Activated T-helper 17 cell treated with anti-CD3 and anti-CD28 coated beads, Interleukin-2, amount 50 U/mL, for 72 hours (primary cell): ENCODE results near the gene IL13RA1. TPM values are rescaled to one million over a fixed set of nuclear protein-coding genes. Genes with fewer than 3 reads are reported as not detected.

ENCODE experiments used
- ATAC-seq: fragments of 150-1000 bp; cut with Tn5 transposase; replicated peaks from 2 replicates; pipeline ENCODE4 v1.10.0; 2021; ENCODE audit warnings: mild to moderate bottlenecking, moderate library complexity
- H3K27ac Mint-ChIP-seq: one replicate; pipeline ENCODE4 v1.8.0; 2022; ENCODE audit warnings: mixed read lengths
- H3K27me3 Mint-ChIP-seq: one replicate; pipeline ENCODE4 v1.8.0; 2022; ENCODE audit warnings: mixed read lengths
- H3K36me3 Mint-ChIP-seq: one replicate; pipeline ENCODE4 v1.8.0; 2022; ENCODE audit warnings: low read depth, mild to moderate bottlenecking, mixed read lengths
- H3K4me1 Mint-ChIP-seq: one replicate; pipeline ENCODE4 v1.8.0; 2022; ENCODE audit warnings: mixed read lengths
- H3K4me3 Mint-ChIP-seq: one replicate; pipeline ENCODE4 v1.8.0; 2022; ENCODE audit warnings: mild to moderate bottlenecking, mixed read lengths
- H3K9me3 Mint-ChIP-seq: one replicate; pipeline ENCODE4 v1.8.0; 2022; ENCODE audit warnings: mixed read lengths
- total RNA-seq, 2 donors: library from RNA; stranded (reverse); gene quantifications; one replicate each; pipeline ENCODE4 v1.2.3, GENCODE V29; 2022

IL13RA1 gene
- total RNA-seq, 2 donors from 2014 or later, result 0.45 to 1.2 TPM

- H3K27me3 Mint-ChIP-seq, result peaks cover 6% of the 10 kb centered on the region
- no peaks in the 10 kb centered on the region for H3K36me3 Mint-ChIP-seq
- no peaks in the 10 kb centered on the region for H3K9me3 Mint-ChIP-seq
- no peak overlapping the region for H3K27ac Mint-ChIP-seq
- ATAC-seq, result no peak
- H3K4me3 Mint-ChIP-seq, result no peak overlapping the region
- no peaks in the 10 kb centered on the region for H3K4me1 Mint-ChIP-seq
Observed at GRCh38 chrX:118742176-118742575, 14.8 kb downstream of the IL13RA1 start.

GRCh38 chrX:118745570-118745969 lies 18.2 kb downstream of the IL13RA1 start:
- ATAC-seq, result no peak
- Mint-ChIP-seq H3K27me3 (no peaks in the 10 kb centered on the region), H3K36me3 (no peaks in the 10 kb centered on the region), H3K9me3 (no peaks in the 10 kb centered on the region), H3K4me3 (no peak overlapping the region), H3K4me1 (no peaks in the 10 kb centered on the region), H3K27ac (no peak overlapping the region)

GRCh38 chrX:118751950-118752783 lies 24.8 kb downstream of the IL13RA1 start:
- Mint-ChIP-seq H3K36me3 (no peaks in the 10 kb centered on the region), H3K27ac (no peak overlapping the region), H3K9me3 (no peaks in the 10 kb centered on the region), H3K4me1 (no peaks in the 10 kb centered on the region), H3K4me3 (no peak overlapping the region), H3K27me3 (peaks cover 11% of the 10 kb centered on the region)
- no peak for ATAC-seq

GRCh38 chrX:118755633-118756032 lies 28.2 kb downstream of the IL13RA1 start:
- Mint-ChIP-seq H3K27me3 (peaks cover 11% of the 10 kb centered on the region), H3K36me3 (no peaks in the 10 kb centered on the region), H3K27ac (no peak overlapping the region), H3K4me3 (no peak overlapping the region), H3K4me1 (no peaks in the 10 kb centered on the region), H3K9me3 (no peaks in the 10 kb centered on the region)
- no peak for ATAC-seq

- Mint-ChIP-seq H3K9me3 (no peaks in the 10 kb centered on the region), H3K36me3 (no peaks in the 10 kb centered on the region), H3K27me3 (peaks cover 11% of the 10 kb centered on the region), H3K4me1 (no peaks in the 10 kb centered on the region), H3K27ac (no peak overlapping the region), H3K4me3 (no peak overlapping the region)
- no peak for ATAC-seq
Observed at GRCh38 chrX:118756101-118756500, 28.7 kb downstream of the IL13RA1 start.

- Mint-ChIP-seq H3K27me3 (peaks cover 11% of the 10 kb centered on the region), H3K9me3 (no peaks in the 10 kb centered on the region), H3K27ac (no peak overlapping the region), H3K4me1 (no peaks in the 10 kb centered on the region), H3K4me3 (no peak overlapping the region), H3K36me3 (no peaks in the 10 kb centered on the region)
- ATAC-seq, result no peak
Observed at GRCh38 chrX:118758511-118758910, 31.1 kb downstream of the IL13RA1 start.

- H3K9me3 Mint-ChIP-seq, result no peaks in the 10 kb centered on the region
- no peak overlapping the region for H3K27ac Mint-ChIP-seq
- H3K27me3 Mint-ChIP-seq, result peaks cover 8% of the 10 kb centered on the region
- no peaks in the 10 kb centered on the region for H3K4me1 Mint-ChIP-seq
- no peaks in the 10 kb centered on the region for H3K36me3 Mint-ChIP-seq
- ATAC-seq, result no peak
- no peak overlapping the region for H3K4me3 Mint-ChIP-seq
Observed at GRCh38 chrX:118760025-118760424, 32.6 kb downstream of the IL13RA1 start.

GRCh38 chrX:118761939-118762707 lies 34.7 kb downstream of the IL13RA1 start:
- no peak for ATAC-seq
- Mint-ChIP-seq H3K9me3 (no peaks in the 10 kb centered on the region), H3K27me3 (no peaks in the 10 kb centered on the region), H3K27ac (no peak overlapping the region), H3K4me1 (no peaks in the 10 kb centered on the region), H3K4me3 (no peak overlapping the region), H3K36me3 (no peaks in the 10 kb centered on the region)

GRCh38 chrX:118763489-118763888 lies 36.1 kb downstream of the IL13RA1 start:
- no peak for ATAC-seq
- no peaks in the 10 kb centered on the region for H3K4me1 Mint-ChIP-seq
- H3K4me3 Mint-ChIP-seq, result no peak overlapping the region
- no peaks in the 10 kb centered on the region for H3K27me3 Mint-ChIP-seq
- no peak overlapping the region for H3K27ac Mint-ChIP-seq
- H3K9me3 Mint-ChIP-seq, result no peaks in the 10 kb centered on the region
- H3K36me3 Mint-ChIP-seq, result no peaks in the 10 kb centered on the region

- no peaks in the 10 kb centered on the region for H3K36me3 Mint-ChIP-seq
- no peak overlapping the region for H3K4me3 Mint-ChIP-seq
- no peaks in the 10 kb centered on the region for H3K9me3 Mint-ChIP-seq
- no peak overlapping the region for H3K27ac Mint-ChIP-seq
- no peak for ATAC-seq
- no peaks in the 10 kb centered on the region for H3K4me1 Mint-ChIP-seq
- H3K27me3 Mint-ChIP-seq, result no peaks in the 10 kb centered on the region
Observed at GRCh38 chrX:118764122-118764521, 36.7 kb downstream of the IL13RA1 start.

GRCh38 chrX:118770133-118770760 lies 42.8 kb downstream of the IL13RA1 start:
- Mint-ChIP-seq H3K27ac (no peak overlapping the region), H3K4me3 (no peak overlapping the region), H3K9me3 (no peaks in the 10 kb centered on the region), H3K27me3 (peaks cover 2% of the 10 kb centered on the region), H3K36me3 (no peaks in the 10 kb centered on the region), H3K4me1 (no peaks in the 10 kb centered on the region)
- no peak for ATAC-seq

GRCh38 chrX:118772051-118772450 lies 44.6 kb downstream of the IL13RA1 start:
- Mint-ChIP-seq H3K4me1 (no peaks in the 10 kb centered on the region), H3K9me3 (no peaks in the 10 kb centered on the region), H3K4me3 (no peak overlapping the region), H3K36me3 (no peaks in the 10 kb centered on the region), H3K27me3 (peaks cover 8% of the 10 kb centered on the region), H3K27ac (no peak overlapping the region)
- ATAC-seq, result no peak

- Mint-ChIP-seq H3K4me3 (no peak overlapping the region), H3K27ac (no peak overlapping the region)
Observed at GRCh38 chrX:118773782-118774181, 46.4 kb downstream of the IL13RA1 start.

GRCh38 chrX:118779581-118779980 lies 52.2 kb downstream of the IL13RA1 start:
- H3K27ac Mint-ChIP-seq, result no peak overlapping the region
- peak; percentile 67 for ATAC-seq
- no peaks in the 10 kb centered on the region for H3K4me1 Mint-ChIP-seq
- H3K4me3 Mint-ChIP-seq, result no peak overlapping the region
- H3K9me3 Mint-ChIP-seq, result no peaks in the 10 kb centered on the region
- peaks cover 11% of the 10 kb centered on the region for H3K27me3 Mint-ChIP-seq
- H3K36me3 Mint-ChIP-seq, result no peaks in the 10 kb centered on the region

More at GRCh38 chrX:118773782-118774181, 46.4 kb downstream of the IL13RA1 start:
- Mint-ChIP-seq H3K27me3 (peaks cover 8% of the 10 kb centered on the region), H3K4me1 (no peaks in the 10 kb centered on the region), H3K9me3 (no peaks in the 10 kb centered on the region), H3K36me3 (no peaks in the 10 kb centered on the region)
- ATAC-seq, result no peak
